ENCODE results near the gene CNOT4.

Gene CNOT4

DNA sequence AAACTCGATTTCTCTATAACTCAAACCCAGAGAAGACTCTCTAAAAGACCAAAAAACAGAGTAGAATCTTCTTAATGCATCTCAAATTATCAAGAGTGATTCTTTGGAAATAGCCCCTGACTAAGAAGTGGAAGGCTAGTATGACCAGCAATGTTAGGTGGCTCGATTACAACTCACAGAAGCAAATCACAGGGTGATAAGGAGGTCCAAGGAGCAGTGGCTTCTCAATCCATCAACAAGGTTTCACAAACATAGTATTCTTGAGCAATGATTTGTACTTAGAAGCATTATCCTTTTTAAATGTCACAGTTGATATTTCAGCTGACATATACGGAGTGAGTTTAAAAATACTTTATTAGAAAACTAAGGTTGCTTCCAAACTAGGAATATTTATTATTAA lies 127.7 kb downstream of the CNOT4 start:
- DNase-seq (ENCODE audit: low read depth): no peak
- no peak overlapping the region for H3K4me3 ChIP-seq (ENCODE audit: low read depth, low read length)
- in situ Hi-C loops (cut with HindIII; ENCODE audit: low sequenced_read_pairs): no loop called here
- TF ChIP-seq, protein P1, sequence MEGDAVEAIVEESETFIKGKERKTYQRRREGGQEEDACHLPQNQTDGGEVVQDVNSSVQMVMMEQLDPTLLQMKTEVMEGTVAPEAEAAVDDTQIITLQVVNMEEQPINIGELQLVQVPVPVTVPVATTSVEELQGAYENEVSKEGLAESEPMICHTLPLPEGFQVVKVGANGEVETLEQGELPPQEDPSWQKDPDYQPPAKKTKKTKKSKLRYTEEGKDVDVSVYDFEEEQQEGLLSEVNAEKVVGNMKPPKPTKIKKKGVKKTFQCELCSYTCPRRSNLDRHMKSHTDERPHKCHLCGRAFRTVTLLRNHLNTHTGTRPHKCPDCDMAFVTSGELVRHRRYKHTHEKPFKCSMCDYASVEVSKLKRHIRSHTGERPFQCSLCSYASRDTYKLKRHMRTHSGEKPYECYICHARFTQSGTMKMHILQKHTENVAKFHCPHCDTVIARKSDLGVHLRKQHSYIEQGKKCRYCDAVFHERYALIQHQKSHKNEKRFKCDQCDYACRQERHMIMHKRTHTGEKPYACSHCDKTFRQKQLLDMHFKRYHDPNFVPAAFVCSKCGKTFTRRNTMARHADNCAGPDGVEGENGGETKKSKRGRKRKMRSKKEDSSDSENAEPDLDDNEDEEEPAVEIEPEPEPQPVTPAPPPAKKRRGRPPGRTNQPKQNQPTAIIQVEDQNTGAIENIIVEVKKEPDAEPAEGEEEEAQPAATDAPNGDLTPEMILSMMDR (IDR thresholded peaks at IDR 0.05; ENCODE audit: low read depth, low read length, missing control alignments): no peak

DNA sequence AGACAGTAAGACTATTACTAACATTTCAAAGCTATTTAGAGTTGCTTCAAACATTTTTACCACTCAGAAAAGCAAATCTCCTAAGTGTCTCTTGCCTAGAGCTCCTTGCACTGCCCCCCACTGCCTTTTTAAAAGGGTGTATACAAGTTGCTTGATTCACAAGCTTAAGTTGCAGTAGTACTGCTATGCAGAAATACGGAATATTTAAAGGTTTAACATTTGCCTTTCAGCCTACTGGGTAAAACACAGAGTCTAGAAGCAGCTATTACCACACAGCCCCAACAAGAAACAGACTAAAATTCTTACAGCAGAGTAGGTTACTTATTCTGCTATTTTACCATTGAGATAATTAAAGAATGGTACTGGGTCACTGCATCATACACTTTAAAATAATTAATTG lies 128.5 kb downstream of the CNOT4 start:
- TF ChIP-seq, protein P1 (IDR thresholded peaks at IDR 0.05; ENCODE audit: low read depth, low read length, missing control alignments): no peak
- no peak overlapping the region for H3K4me3 ChIP-seq (ENCODE audit: low read depth, low read length)
- in situ Hi-C loops (cut with HindIII; ENCODE audit: low sequenced_read_pairs): no loop called here
- DNase-seq (ENCODE audit: low read depth): no peak

DNA sequence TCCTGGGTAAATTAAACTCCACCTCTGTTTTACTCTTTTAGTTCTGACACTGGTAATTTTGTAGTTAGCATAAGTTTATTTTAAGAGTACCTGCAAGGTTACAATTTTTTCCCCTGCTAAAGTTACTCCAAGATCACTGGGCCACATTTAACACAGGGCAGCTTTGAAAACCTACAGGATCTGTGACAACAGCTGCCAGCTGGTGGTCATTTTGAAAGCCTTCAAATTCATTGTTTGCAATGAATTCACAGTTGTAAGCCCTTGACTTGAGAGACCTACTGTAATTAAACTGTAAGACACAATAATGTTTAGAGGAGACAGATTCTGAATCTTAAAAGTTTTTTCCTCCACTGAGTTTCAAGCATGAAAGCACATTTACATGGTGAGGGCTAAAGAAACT lies 129.6 kb downstream of the CNOT4 start:
- no peak overlapping the region for H3K4me3 ChIP-seq (ENCODE audit: low read depth, low read length)
- in situ Hi-C loops (cut with HindIII; ENCODE audit: low sequenced_read_pairs): no loop called here
- no peak for DNase-seq (ENCODE audit: low read depth)
- TF ChIP-seq, protein P1 (IDR thresholded peaks at IDR 0.05; ENCODE audit: low read depth, low read length, missing control alignments): no peak

DNA sequence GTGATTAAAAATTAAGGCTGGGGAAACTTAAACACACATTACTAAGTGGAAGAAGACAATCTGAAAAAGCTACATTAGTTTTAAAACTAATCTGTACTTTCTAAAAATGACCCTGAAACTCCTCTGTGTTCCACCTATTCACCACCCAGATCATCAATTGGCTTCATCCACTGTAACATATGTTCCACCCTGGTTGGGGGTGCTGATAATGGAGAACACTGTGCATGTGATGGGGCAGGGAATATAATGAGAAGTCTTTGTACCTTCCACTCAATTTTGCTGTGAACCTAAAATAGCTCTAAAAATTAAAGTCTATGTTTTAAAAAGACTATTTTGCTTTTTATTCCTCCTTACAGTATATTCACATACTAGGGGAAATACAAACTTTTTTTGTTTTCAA lies 132.7 kb downstream of the CNOT4 start:
- TF ChIP-seq, protein P1 (IDR thresholded peaks at IDR 0.05; ENCODE audit: low read depth, low read length, missing control alignments): no peak
- no peak overlapping the region for H3K4me3 ChIP-seq (ENCODE audit: low read depth, low read length)
- no peak for DNase-seq (ENCODE audit: low read depth)
- in situ Hi-C loops (cut with HindIII; ENCODE audit: low sequenced_read_pairs): no loop called here

DNA sequence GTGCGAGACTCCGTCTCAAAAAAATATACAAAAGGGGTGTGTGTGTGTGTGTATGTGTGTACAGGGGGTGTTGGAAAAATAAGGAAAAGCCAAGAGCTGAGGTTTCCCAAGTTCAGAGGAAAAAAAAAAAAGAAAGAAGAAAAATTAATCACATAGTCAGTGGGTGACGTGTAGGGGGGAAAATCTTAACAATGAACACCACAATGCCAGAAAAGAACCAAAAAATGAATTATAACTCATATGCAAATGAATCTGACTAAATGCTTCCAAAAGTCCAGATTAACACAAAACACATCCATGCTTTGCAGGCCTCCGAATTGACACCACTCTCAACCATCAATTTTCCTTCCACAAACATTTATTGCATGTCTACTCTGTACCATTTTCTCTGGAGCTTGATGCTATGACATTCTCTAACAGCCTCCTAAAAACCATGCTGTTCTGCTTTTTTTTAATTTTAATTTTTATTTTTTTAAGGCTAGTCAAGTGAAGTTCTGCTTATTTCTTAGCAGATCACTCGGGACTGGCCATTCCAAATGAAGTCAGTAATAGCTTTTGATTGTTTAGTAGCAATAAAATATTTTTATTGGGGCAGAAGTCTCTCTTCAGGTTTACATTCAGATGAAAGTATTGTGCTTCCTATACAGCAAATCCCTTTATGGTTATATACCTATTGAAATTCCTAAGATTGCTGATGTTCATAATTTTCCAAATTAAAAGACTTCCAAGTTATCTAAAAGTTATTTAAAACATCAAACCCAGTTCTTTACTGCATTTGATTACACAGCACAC lies 133.8 kb downstream of the CNOT4 start:
- DNase-seq (ENCODE audit: low read depth): no peak
- in situ Hi-C loops (cut with HindIII; ENCODE audit: low sequenced_read_pairs): no loop called here
- H3K4me3 ChIP-seq (ENCODE audit: low read depth, low read length): no peak overlapping the region
- TF ChIP-seq, protein P1 (IDR thresholded peaks at IDR 0.05; ENCODE audit: low read depth, low read length, missing control alignments): no peak

DNA sequence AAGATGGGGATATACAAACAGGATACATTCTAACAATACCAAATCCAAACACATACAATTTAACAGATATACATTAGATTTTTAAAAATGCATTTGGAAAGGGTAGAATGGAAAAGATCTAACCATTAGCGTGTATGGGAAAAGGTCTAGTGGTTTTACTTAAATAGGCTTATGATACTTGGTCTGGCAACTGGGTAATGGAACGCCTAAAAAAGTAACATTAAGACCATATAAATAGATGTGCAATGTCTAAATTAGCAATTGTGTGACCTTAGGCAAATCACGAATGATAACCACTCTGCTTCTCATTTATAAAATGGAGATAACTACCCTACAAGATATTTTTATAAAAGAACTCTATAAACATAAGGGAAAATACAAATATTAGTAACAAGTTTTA lies 135.2 kb downstream of the CNOT4 start:
- TF ChIP-seq, protein P1 (IDR thresholded peaks at IDR 0.05; ENCODE audit: low read depth, low read length, missing control alignments): no peak
- in situ Hi-C loops (cut with HindIII; ENCODE audit: low sequenced_read_pairs): no loop called here

More for the DNA sequence above, 135.2 kb downstream of the CNOT4 start:
- DNase-seq (ENCODE audit: low read depth): no peak
- H3K4me3 ChIP-seq (ENCODE audit: low read depth, low read length): no peak overlapping the region
